ENCODE measurements around the gene NEK8.
"Not testable (repeated sequence)": the region's sequence is repeated elsewhere in the genome, so short reads cannot be mapped to it uniquely, and the experiment has no call there.

GRCh38 chr17:28723836-28724499, 4.6 kb upstream of the NEK8 start:
- TF ChIP-seq POLR2A, CTCF, EP300 (IDR thresholded peaks at IDR 0.05): not testable (repeated sequence)
